HCT116 (cell line): ENCODE measurements around the gene FGF14. TPM values are rescaled to one million over a fixed set of nuclear protein-coding genes. Genes with fewer than 3 reads are reported as not detected.

Source experiments
- ATAC-seq: fragments of 200-7000 bp; cut with Tn5 transposase; 2 replicates; pipeline ENCODE4 v1.9.1; 2020; ENCODE audit warnings: mild to moderate bottlenecking, moderate library complexity
- BruUV-seq: library from RNA; stranded (reverse); fragments of 400-500 nt; replicated peaks from 2 replicates; lab custom pipeline; 2021; lab: Mats Ljungman, UMichigan
- CTCF ChIA-PET: fragments of 300-600 bp; sonication (Branson Sonifier 250); formaldehyde crosslinking; loops from one replicate; lab custom pipeline; 2021; ENCODE audit warnings: antibody characterized with exemption; lab: Charles Lee
- POLR2A ChIA-PET: fragments of 300-600, 350-600 bp; sonication (Branson Sonifier 250); formaldehyde crosslinking; loops from one replicate; lab custom pipeline; 2021; ENCODE audit warnings: antibody characterized with exemption; lab: Charles Lee
- RAD21 ChIA-PET, 2 experiments: fragments of 300-600 bp; sonication (Branson Sonifier 250); formaldehyde crosslinking; loops; one replicate each; lab custom pipeline; 2023; ENCODE audit warnings: low total read pairs in 2 of 2; ENCODE audit not compliant: uncharacterized antibody in 2 of 2, unreplicated experiment in 2 of 2, low non-redundant PET in 1 of 2; lab: Charles Lee
- DNase-seq: peaks from one replicate; pipeline ENCODE4 v3.0.0-alpha.2; 2010; ENCODE audit warnings: low read depth, low spot score
- H2AFZ ChIP-seq: fragments of 200-600 bp; shearing (Covaris generic), sonication (generic); 2 replicates; pipeline ENCODE4 v1.6.1; 2017; ENCODE audit warnings: low read depth, mixed run types, mixed read lengths, antibody characterized with exemption, low read length; ENCODE audit not compliant: poor library complexity, severe bottlenecking
- H3K27ac ChIP-seq: 2 replicates; pipeline ENCODE4 v1.5.1; 2012; ENCODE audit warnings: low read depth, low read length
- H3K27me3 ChIP-seq: fragments of 200-600 bp; sonication (generic); 2 replicates; pipeline ENCODE4 v1.6.1; 2016; ENCODE audit warnings: mixed run types, low read length, mixed read lengths; ENCODE audit not compliant: insufficient read depth
- H3K36me3 ChIP-seq, 2 experiments: fragments of 200-500 bp in 1 of 2; fragments of 200-600 bp in 1 of 2; sonication (Bioruptor generic) in 1 of 2; sonication (generic) in 1 of 2; 2 replicates each; pipeline versions ENCODE4 v1.5.1 to v1.6.1; 2014 to 2016; ENCODE audit warnings: low read length in 2 of 2, inconsistent platforms in 1 of 2, mixed read lengths in 1 of 2, mixed run types in 1 of 2; ENCODE audit not compliant: insufficient read depth in 2 of 2, control insufficient read depth in 1 of 2
- H3K4me1 ChIP-seq, 2 experiments: fragments of 200-600 bp in 1 of 2; sonication (generic) in 1 of 2; 2 replicates each; pipeline versions ENCODE4 v1.5.1 to v1.6.1; 2012 to 2017; ENCODE audit warnings: low read length in 2 of 2, inconsistent platforms in 1 of 2, mild to moderate bottlenecking in 1 of 2, mixed read lengths in 1 of 2, mixed run types in 1 of 2, moderate library complexity in 1 of 2; ENCODE audit not compliant: insufficient read depth in 2 of 2, control insufficient read depth in 1 of 2
- H3K4me2 ChIP-seq: fragments of 200-600 bp; sonication (generic); 2 replicates; pipeline ENCODE4 v1.6.1; 2017; ENCODE audit warnings: mixed run types, low read length, mixed read lengths
- H3K4me3 ChIP-seq, 2 experiments: fragments of 200-600 bp in 1 of 2; sonication (generic) in 1 of 2; replicated peaks in 1 of 2; 2 replicates each; pipeline ENCODE4 v1.5.1; 2011 to 2016; ENCODE audit warnings: low read length in 2 of 2, control low read depth in 1 of 2, low read depth in 1 of 2, mild to moderate bottlenecking in 1 of 2, mixed read lengths in 1 of 2, mixed run types in 1 of 2
- H3K79me2 ChIP-seq: fragments of 200-600 bp; sonication (generic); 2 replicates; pipeline ENCODE4 v1.6.1; 2017; ENCODE audit warnings: mild to moderate bottlenecking, mixed run types, low read length, moderate library complexity, mixed read lengths; ENCODE audit not compliant: insufficient read depth
- H3K9ac ChIP-seq: fragments of 200-600 bp; sonication (generic); 2 replicates; pipeline ENCODE4 v1.6.1; 2016; ENCODE audit warnings: low read length, mixed read lengths
- H3K9me2 ChIP-seq: fragments of 200-600 bp; sonication (generic), shearing (Covaris generic); 2 replicates; pipeline ENCODE4 v1.6.1; 2017; ENCODE audit warnings: mixed run types, mild to moderate bottlenecking, moderate library complexity; ENCODE audit not compliant: insufficient read depth
- H3K9me3 ChIP-seq, 2 experiments: fragments of 200-500 bp in 1 of 2; fragments of 200-600 bp in 1 of 2; sonication (Bioruptor generic) in 1 of 2; sonication (generic) in 1 of 2; 2 replicates each; pipeline ENCODE4 v1.6.1; 2014 to 2017; ENCODE audit warnings: low read length in 2 of 2, mixed read lengths in 2 of 2, inconsistent platforms in 1 of 2, low read depth in 1 of 2, mild to moderate bottlenecking in 1 of 2, mixed run types in 1 of 2, moderate library complexity in 1 of 2; ENCODE audit not compliant: control insufficient read depth in 1 of 2, insufficient read depth in 1 of 2
- H4K20me1 ChIP-seq: fragments of 200-600 bp; sonication (generic), shearing (Covaris generic); 2 replicates; pipeline ENCODE4 v1.6.1; 2017; ENCODE audit warnings: mixed run types, mild to moderate bottlenecking, moderate library complexity; ENCODE audit not compliant: insufficient read depth
- ATF3 ChIP-seq: IDR thresholded peaks from 2 replicates; pipeline ENCODE4 v1.6.1; 2012
- CBX3 ChIP-seq: IDR thresholded peaks from 2 replicates; pipeline ENCODE4 v1.6.1; 2012; ENCODE audit warnings: low read depth
- CEBPB ChIP-seq: IDR thresholded peaks from 2 replicates; pipeline ENCODE4 v1.6.1; 2012; ENCODE audit warnings: low read depth
- CTCF ChIP-seq, 3 experiments: fragments of 200-600 bp in 1 of 3; sonication (generic) in 1 of 3; IDR thresholded peaks in 2 of 3; conservative IDR thresholded peaks in 1 of 3; 2 replicates each; pipeline ENCODE4 v1.5.1; 2012 to 2017; ENCODE audit warnings: low read depth in 2 of 3, low read length in 2 of 3, antibody characterized with exemption in 1 of 3, borderline replicate concordance in 1 of 3, control low read depth in 1 of 3, mild to moderate bottlenecking in 1 of 3, mixed read lengths in 1 of 3, mixed run types in 1 of 3, moderate library complexity in 1 of 3; ENCODE audit not compliant: insufficient read depth in 1 of 3
- EGR1 ChIP-seq: IDR thresholded peaks from 2 replicates; pipeline ENCODE4 v1.6.1; 2012; ENCODE audit warnings: low read depth
- ELF1 ChIP-seq: IDR thresholded peaks from 2 replicates; pipeline ENCODE4 v1.6.1; 2012; ENCODE audit warnings: low read depth, borderline replicate concordance
- EZH2 ChIP-seq: fragments of 200-600 bp; sonication (generic); IDR thresholded peaks from 2 replicates; pipeline ENCODE4 v1.6.1; 2017; ENCODE audit warnings: antibody characterized with exemption, mixed run types
- EZH2phosphoT487 ChIP-seq: fragments of 200-600 bp; IDR thresholded peaks from 2 replicates; pipeline ENCODE4 v1.6.1; 2018; ENCODE audit warnings: antibody characterized with exemption, borderline replicate concordance
- FOSL1 ChIP-seq: IDR thresholded peaks from 2 replicates; pipeline ENCODE4 v1.6.1; 2012; ENCODE audit warnings: low read depth
- MAX ChIP-seq: IDR thresholded peaks from 2 replicates; pipeline ENCODE4 v1.6.1; 2012
- RAD21 ChIP-seq: IDR thresholded peaks from 2 replicates; pipeline ENCODE4 v1.6.1; 2012; ENCODE audit warnings: low read depth, mild to moderate bottlenecking
- SIN3A ChIP-seq: IDR thresholded peaks from 2 replicates; pipeline ENCODE4 v1.6.1; 2012; ENCODE audit warnings: low read depth
- SRF ChIP-seq: IDR thresholded peaks from 2 replicates; pipeline ENCODE4 v1.6.1; 2012; ENCODE audit warnings: low read depth
- TCF7L2 ChIP-seq: IDR thresholded peaks from 2 replicates; pipeline ENCODE4 v1.7.0; 2011; ENCODE audit warnings: borderline replicate concordance, inconsistent platforms; ENCODE audit not compliant: insufficient read depth, insufficient read length; ENCODE audit errors: extremely low read depth
- YY1 ChIP-seq: IDR thresholded peaks from 2 replicates; pipeline ENCODE4 v1.6.1; 2011; ENCODE audit warnings: low read length, low read depth, moderate library complexity, mild to moderate bottlenecking; ENCODE audit not compliant: insufficient replicate concordance; ENCODE audit errors: extremely low read depth
- ZBTB33 ChIP-seq: IDR thresholded peaks from 2 replicates; pipeline ENCODE4 v1.6.1; 2011; ENCODE audit warnings: mild to moderate bottlenecking, low read length, moderate library complexity; ENCODE audit not compliant: insufficient replicate concordance; ENCODE audit errors: extremely low read depth
- ZFX ChIP-seq: fragments of 450-650 bp; IDR thresholded peaks from 2 replicates; pipeline ENCODE4 v1.6.1; 2017
- ZNF274 ChIP-seq: fragments of 200-500 bp; sonication (Bioruptor generic); IDR thresholded peaks from 2 replicates; pipeline ENCODE4 v1.6.1; 2014; ENCODE audit warnings: mild to moderate bottlenecking, low read depth, low read length, inconsistent platforms
- intact Hi-C: fragments of 100-400 bp; cut with micrococcal nuclease; formaldehyde crosslinking; loops from 2 replicates; pipeline ENCODE4 v1.10.0; 2022
- total RNA-seq: library from RNA; stranded (reverse); gene quantifications from one replicate; pipeline ENCODE4 v1.2.1, GENCODE V29; 2021; ENCODE audit not compliant: unreplicated experiment

The FGF14 gene
- total RNA-seq, 1 experiment from 2014 or later: not detected

- TF ChIP-seq CTCF (IDR thresholded peaks at IDR 0.05 in 2 of 3, conservative IDR thresholded peaks at IDR 0.05 in 1 of 3; ENCODE audit: borderline replicate concordance in 1 of 3, insufficient read depth in 1 of 3, low read depth in 2 of 3, low read length in 2 of 3): no peak
Measured at GRCh38 chr13:102354011-102354410, 47.8 kb downstream of the FGF14 start (continued).

- H4K20me1 ChIP-seq: no peaks in the 10 kb centered on the region
- no peaks in the 10 kb centered on the region for H3K27me3 ChIP-seq
- DNase-seq: no peak
- H3K4me3 ChIP-seq: no peak overlapping the region
- intact Hi-C loops: no loop called here
- no peak overlapping the region for H3K9ac ChIP-seq
- no peaks in the 10 kb centered on the region for H3K36me3 ChIP-seq
- H3K4me1 ChIP-seq: no peaks in the 10 kb centered on the region
- H2AFZ ChIP-seq: no peak overlapping the region
- H3K4me2 ChIP-seq: no peak overlapping the region
- TF ChIP-seq EZH2phosphoT487: no peak
- no peak for TF ChIP-seq FOSL1
- no peak for TF ChIP-seq CTCF (IDR thresholded peaks at IDR 0.05 in 2 of 3, conservative IDR thresholded peaks at IDR 0.05 in 1 of 3; ENCODE audit: borderline replicate concordance in 1 of 3, insufficient read depth in 1 of 3, low read depth in 2 of 3, low read length in 2 of 3)
- TF ChIP-seq MAX: no peak
- no peak for TF ChIP-seq ZBTB33
- TF ChIP-seq ZNF274: no peak
- TF ChIP-seq YY1: no peak
- TF ChIP-seq RAD21: no peak
- no peak for TF ChIP-seq CBX3
- TF ChIP-seq SIN3A: no peak
- no peak for TF ChIP-seq EGR1
- TF ChIP-seq TCF7L2: no peak
- no peak for TF ChIP-seq CEBPB
- no peak for TF ChIP-seq EZH2
- no peak for TF ChIP-seq ATF3
- TF ChIP-seq SRF: no peak
- TF ChIP-seq ELF1: no peak
- no peak for TF ChIP-seq ZFX
- ATAC-seq: no peak
- no peaks in the 10 kb centered on the region for H3K79me2 ChIP-seq
- no TSS peak for BruUV-seq
- ChIA-PET POLR2A (no interaction called here), RAD21 (no interaction called here), CTCF (no interaction called here)
- no peaks in the 10 kb centered on the region for H3K9me2 ChIP-seq
- no peaks in the 10 kb centered on the region for H3K9me3 ChIP-seq
- H3K27ac ChIP-seq: no peak overlapping the region
Measured at GRCh38 chr13:102351521-102351920, 50.3 kb downstream of the FGF14 start.
